Measurements from ENCODE around the gene OBSCN. TPM values are rescaled to one million over a fixed set of nuclear protein-coding genes. Genes with fewer than 3 reads are reported as not detected.

OBSCN gene
- total and polyA plus RNA-seq, 10 of the 15 experiments (the other 5 are each of a cell fraction or from before 2014, with no cell fraction given), result 0.01 to 0.36 (median 0.08) TPM; not detected in 2

DNA sequence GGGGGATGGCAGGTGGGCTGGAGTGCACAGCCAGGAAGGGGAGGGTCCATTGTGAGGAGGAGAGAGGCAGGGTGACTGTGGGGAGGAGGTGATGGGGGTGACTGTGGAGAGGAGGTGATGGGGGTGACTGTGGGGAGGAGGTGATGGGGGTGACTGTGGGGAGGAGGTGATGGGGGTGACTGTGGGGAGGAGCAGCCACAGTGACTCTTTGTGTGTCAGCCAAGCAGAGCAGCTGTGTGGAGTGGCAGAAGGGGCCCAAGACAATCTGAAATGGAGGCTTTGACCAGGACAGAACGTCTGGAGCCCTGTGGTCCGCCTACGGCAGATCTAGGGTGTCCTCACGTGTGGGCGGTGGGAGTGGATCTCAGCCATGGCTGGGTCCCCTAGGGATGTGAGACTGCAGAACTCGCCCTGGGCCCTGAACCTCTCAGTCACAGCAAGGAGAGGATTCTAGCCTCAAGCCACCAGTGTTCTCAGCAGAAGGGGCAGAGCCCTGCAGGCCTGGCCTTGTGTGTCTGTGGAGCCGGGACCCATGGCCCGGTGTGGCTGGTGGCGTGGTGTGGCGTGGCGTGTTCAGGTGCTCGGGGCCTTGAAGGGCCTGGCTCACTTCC lies 81.5 kb downstream of the OBSCN start:
- DNase-seq (ENCODE audit: low read depth, low spot score) (no peak), ATAC-seq (no peak), FAIRE-seq (no peak)
- POLR2A ChIA-PET, result no interaction called here
- Histone ChIP-seq H3K9ac (ENCODE audit: control insufficient read depth, insufficient read depth, low read length) (no peak overlapping the region), H3K27ac (ENCODE audit: control insufficient read depth, insufficient read depth) (no peak overlapping the region), H3K27me3 (replicated peaks in 1 of 2; ENCODE audit: control insufficient read depth in 2 of 2, insufficient read depth in 2 of 2, low read length in 1 of 2) (no peaks in the 10 kb centered on the region), H2AFZ (ENCODE audit: control insufficient read depth, low read depth, low read length) (no peak overlapping the region), H3K36me3 (ENCODE audit: control insufficient read depth in 2 of 2, insufficient read depth in 2 of 2, low read length in 1 of 2) (no peaks in the 10 kb centered on the region), H4K20me1 (ENCODE audit: control insufficient read depth, insufficient read depth) (no peaks in the 10 kb centered on the region), H3K4me3 (no peak overlapping the region), H3K9me3 (replicated peaks; ENCODE audit: control insufficient read depth, insufficient read depth, low read length) (no peaks in the 10 kb centered on the region), H3K4me1 (ENCODE audit: control insufficient read depth, insufficient read depth, low read length) (no peaks in the 10 kb centered on the region), H3K79me2 (ENCODE audit: control insufficient read depth, insufficient read depth, low read length) (no peaks in the 10 kb centered on the region), H3K4me2 (ENCODE audit: control insufficient read depth, insufficient read depth) (no peak overlapping the region)
- CTCF ChIA-PET, result no interaction called here
- BruUV-seq (replicated peaks), result no TSS peak
- in situ Hi-C loops (cut with MboI), result no loop called here
- intact Hi-C loops (cut with micrococcal nuclease; ENCODE audit: unreplicated experiment), result loop anchor here (10.0 kb wide), 1 partner anchor 75 kb away; no protein-coding TSS in a partner anchor
- RAD21 ChIA-PET (ENCODE audit: unreplicated experiment), result no interaction called here
- WGBS (ENCODE audit: insufficient coverage, insufficient replicate concordance, low lambda C conversion rate, missing lambda C conversion rate), result 29% methylated on average over 12 of the region's 12 CpGs
- SMC1A ChIA-PET (ENCODE audit: uncharacterized antibody, unreplicated experiment), result no interaction called here
- TF ChIP-seq FOS (IDR thresholded peaks at IDR 0.05; ENCODE audit: borderline replicate concordance, extremely low read depth, insufficient read length) (no peak), GABPA (IDR thresholded peaks at IDR 0.05; ENCODE audit: low read depth) (no peak), NR2C2 (IDR thresholded peaks at IDR 0.05; ENCODE audit: borderline replicate concordance, control insufficient read depth, insufficient read length, low read depth) (no peak), ZBED1 (IDR thresholded peaks at IDR 0.05; ENCODE audit: borderline replicate concordance) (no peak), RUNX3 (IDR thresholded peaks at IDR 0.05; ENCODE audit: low read length) (no peak), RBBP5 (conservative IDR thresholded peaks at IDR 0.05) (no peak), IRF4 (IDR thresholded peaks at IDR 0.05; ENCODE audit: low read depth, low read length) (no peak), MEF2B (IDR thresholded peaks at IDR 0.05; ENCODE audit: partially characterized antibody, poor library complexity, severe bottlenecking) (no peak), SRF (IDR thresholded peaks at IDR 0.05; ENCODE audit: low read depth in 2 of 2, low read length in 2 of 2) (no peak), KAT2A (conservative IDR thresholded peaks at IDR 0.05; ENCODE audit: control insufficient read depth, low read depth, low read length) (no peak), ZNF384 (IDR thresholded peaks at IDR 0.05; ENCODE audit: borderline replicate concordance, low read depth, low read length) (no peak)
- TF ChIP-seq, protein P1, sequence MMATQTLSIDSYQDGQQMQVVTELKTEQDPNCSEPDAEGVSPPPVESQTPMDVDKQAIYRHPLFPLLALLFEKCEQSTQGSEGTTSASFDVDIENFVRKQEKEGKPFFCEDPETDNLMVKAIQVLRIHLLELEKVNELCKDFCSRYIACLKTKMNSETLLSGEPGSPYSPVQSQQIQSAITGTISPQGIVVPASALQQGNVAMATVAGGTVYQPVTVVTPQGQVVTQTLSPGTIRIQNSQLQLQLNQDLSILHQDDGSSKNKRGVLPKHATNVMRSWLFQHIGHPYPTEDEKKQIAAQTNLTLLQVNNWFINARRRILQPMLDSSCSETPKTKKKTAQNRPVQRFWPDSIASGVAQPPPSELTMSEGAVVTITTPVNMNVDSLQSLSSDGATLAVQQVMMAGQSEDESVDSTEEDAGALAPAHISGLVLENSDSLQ (IDR thresholded peaks at IDR 0.05), result no peak
- TF ChIP-seq, protein P2, sequence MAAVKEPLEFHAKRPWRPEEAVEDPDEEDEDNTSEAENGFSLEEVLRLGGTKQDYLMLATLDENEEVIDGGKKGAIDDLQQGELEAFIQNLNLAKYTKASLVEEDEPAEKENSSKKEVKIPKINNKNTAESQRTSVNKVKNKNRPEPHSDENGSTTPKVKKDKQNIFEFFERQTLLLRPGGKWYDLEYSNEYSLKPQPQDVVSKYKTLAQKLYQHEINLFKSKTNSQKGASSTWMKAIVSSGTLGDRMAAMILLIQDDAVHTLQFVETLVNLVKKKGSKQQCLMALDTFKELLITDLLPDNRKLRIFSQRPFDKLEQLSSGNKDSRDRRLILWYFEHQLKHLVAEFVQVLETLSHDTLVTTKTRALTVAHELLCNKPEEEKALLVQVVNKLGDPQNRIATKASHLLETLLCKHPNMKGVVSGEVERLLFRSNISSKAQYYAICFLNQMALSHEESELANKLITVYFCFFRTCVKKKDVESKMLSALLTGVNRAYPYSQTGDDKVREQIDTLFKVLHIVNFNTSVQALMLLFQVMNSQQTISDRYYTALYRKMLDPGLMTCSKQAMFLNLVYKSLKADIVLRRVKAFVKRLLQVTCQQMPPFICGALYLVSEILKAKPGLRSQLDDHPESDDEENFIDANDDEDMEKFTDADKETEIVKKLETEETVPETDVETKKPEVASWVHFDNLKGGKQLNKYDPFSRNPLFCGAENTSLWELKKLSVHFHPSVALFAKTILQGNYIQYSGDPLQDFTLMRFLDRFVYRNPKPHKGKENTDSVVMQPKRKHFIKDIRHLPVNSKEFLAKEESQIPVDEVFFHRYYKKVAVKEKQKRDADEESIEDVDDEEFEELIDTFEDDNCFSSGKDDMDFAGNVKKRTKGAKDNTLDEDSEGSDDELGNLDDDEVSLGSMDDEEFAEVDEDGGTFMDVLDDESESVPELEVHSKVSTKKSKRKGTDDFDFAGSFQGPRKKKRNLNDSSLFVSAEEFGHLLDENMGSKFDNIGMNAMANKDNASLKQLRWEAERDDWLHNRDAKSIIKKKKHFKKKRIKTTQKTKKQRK (IDR thresholded peaks at IDR 0.05; ENCODE audit: low read depth, low read length), result no peak
- TF ChIP-seq, protein P3, sequence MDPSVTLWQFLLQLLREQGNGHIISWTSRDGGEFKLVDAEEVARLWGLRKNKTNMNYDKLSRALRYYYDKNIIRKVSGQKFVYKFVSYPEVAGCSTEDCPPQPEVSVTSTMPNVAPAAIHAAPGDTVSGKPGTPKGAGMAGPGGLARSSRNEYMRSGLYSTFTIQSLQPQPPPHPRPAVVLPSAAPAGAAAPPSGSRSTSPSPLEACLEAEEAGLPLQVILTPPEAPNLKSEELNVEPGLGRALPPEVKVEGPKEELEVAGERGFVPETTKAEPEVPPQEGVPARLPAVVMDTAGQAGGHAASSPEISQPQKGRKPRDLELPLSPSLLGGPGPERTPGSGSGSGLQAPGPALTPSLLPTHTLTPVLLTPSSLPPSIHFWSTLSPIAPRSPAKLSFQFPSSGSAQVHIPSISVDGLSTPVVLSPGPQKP (IDR thresholded peaks at IDR 0.05; ENCODE audit: low read depth, low read length), result no peak
- TF ChIP-seq, protein P4, sequence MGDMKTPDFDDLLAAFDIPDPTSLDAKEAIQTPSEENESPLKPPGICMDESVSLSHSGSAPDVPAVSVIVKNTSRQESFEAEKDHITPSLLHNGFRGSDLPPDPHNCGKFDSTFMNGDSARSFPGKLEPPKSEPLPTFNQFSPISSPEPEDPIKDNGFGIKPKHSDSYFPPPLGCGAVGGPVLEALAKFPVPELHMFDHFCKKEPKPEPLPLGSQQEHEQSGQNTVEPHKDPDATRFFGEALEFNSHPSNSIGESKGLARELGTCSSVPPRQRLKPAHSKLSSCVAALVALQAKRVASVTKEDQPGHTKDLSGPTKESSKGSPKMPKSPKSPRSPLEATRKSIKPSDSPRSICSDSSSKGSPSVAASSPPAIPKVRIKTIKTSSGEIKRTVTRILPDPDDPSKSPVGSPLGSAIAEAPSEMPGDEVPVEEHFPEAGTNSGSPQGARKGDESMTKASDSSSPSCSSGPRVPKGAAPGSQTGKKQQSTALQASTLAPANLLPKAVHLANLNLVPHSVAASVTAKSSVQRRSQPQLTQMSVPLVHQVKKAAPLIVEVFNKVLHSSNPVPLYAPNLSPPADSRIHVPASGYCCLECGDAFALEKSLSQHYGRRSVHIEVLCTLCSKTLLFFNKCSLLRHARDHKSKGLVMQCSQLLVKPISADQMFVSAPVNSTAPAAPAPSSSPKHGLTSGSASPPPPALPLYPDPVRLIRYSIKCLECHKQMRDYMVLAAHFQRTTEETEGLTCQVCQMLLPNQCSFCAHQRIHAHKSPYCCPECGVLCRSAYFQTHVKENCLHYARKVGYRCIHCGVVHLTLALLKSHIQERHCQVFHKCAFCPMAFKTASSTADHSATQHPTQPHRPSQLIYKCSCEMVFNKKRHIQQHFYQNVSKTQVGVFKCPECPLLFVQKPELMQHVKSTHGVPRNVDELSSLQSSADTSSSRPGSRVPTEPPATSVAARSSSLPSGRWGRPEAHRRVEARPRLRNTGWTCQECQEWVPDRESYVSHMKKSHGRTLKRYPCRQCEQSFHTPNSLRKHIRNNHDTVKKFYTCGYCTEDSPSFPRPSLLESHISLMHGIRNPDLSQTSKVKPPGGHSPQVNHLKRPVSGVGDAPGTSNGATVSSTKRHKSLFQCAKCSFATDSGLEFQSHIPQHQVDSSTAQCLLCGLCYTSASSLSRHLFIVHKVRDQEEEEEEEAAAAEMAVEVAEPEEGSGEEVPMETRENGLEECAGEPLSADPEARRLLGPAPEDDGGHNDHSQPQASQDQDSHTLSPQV (IDR thresholded peaks at IDR 0.05), result no peak
